ENCODE measurements around the gene MOV10L1.

DNA sequence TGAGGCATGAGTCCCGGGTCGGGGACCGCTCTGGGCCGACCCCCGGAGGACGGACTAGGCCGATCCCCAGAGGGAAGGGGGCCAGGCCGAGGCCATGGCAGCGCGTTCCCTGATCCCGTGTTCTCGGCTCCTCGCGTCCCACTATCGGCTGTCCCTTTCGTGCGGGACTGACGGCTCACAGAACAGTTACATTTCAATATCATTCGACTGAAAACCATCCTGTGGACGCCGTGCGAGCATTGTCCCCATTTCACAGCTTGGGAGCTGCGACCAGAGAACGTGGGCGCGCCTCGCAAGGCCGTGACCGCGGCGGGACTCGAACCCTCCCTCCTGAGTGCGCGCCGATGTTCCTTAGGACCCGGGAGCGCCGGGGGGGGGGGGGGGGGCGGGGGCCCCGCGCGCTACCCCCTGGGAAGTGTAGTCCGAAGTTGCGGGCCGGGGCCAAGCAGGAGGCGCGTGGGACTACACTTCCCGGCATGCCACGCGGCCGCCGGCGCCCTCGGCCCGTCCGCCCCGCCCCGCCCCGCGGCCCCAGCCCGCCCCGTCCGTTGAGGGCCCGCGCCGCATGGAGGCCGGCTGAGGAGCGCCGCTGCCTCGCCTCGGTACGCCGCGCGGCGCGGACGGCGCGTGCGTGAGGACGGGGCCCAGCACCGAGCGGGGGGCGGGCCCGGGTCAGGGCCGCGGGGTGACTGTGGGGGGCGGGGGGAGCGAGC lies 95.7 kb downstream of the MOV10L1 start, which contains the start of gene TRABD:
- TF ChIP-seq, protein P1, sequence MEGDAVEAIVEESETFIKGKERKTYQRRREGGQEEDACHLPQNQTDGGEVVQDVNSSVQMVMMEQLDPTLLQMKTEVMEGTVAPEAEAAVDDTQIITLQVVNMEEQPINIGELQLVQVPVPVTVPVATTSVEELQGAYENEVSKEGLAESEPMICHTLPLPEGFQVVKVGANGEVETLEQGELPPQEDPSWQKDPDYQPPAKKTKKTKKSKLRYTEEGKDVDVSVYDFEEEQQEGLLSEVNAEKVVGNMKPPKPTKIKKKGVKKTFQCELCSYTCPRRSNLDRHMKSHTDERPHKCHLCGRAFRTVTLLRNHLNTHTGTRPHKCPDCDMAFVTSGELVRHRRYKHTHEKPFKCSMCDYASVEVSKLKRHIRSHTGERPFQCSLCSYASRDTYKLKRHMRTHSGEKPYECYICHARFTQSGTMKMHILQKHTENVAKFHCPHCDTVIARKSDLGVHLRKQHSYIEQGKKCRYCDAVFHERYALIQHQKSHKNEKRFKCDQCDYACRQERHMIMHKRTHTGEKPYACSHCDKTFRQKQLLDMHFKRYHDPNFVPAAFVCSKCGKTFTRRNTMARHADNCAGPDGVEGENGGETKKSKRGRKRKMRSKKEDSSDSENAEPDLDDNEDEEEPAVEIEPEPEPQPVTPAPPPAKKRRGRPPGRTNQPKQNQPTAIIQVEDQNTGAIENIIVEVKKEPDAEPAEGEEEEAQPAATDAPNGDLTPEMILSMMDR (IDR thresholded peaks at IDR 0.05), result no peak
- no peak for TF ChIP-seq POLR2A (IDR thresholded peaks at IDR 0.05)
- TF ChIP-seq EP300 (IDR thresholded peaks at IDR 0.05), result no peak

Measured in suprapubic skin (tissue), 3 donors.